HuH-7.5 (cell line): ENCODE data around the gene CARS1.

ENCODE experiments used
- DNase-seq: peaks from one replicate; pipeline ENCODE4 v3.0.0; 2011; ENCODE audit warnings: low spot score

Gene CARS1

DNA sequence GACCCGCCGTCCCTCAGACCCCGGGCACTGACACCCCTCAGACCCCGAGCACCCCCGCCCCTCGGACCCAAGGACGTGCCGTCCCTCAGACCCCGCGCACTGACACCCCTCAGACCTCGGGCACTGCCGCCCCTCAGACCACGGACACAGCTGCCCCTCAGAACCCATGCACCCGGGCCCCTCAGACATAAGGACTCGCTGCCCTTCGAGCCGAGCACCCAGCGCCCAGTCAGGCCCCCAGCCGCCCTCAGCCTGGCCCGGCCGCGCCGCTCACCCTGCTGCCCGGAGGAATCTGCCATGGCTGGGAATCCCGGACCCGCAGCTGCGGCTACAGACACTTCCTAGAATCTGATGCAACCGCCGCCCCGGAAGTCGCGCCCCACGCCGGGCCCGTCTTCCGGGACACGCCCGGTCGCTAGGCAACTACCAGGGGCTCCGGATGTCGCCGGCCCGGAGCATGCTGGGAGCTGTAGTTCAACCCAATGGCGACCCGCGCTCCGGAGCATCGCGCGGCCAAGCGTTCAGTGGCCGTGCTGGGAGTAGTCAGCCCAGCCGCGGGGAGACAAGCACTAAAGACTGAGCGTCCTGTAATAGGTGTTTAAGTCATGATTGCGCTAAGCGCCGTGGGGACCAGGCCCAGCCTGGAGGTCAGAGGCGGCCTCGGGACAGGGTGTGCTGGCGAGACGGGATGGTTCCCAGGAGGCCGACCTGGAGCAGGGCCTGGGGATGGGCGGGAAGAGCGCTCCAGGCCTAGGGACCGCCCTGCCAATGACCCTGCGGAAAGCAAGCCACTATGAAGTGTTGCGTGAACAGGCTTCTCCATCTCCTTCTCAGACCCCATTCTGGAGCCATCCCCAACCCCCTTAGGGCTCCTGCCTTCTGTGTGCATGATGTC lies at the start of gene CARS1:
CARS1 (minus strand) TSS at position 355 of the 895 bp plus-strand sequence; CDS start at position 299, 56 bp downstream.
- peak; percentile 87 for DNase-seq

DNA sequence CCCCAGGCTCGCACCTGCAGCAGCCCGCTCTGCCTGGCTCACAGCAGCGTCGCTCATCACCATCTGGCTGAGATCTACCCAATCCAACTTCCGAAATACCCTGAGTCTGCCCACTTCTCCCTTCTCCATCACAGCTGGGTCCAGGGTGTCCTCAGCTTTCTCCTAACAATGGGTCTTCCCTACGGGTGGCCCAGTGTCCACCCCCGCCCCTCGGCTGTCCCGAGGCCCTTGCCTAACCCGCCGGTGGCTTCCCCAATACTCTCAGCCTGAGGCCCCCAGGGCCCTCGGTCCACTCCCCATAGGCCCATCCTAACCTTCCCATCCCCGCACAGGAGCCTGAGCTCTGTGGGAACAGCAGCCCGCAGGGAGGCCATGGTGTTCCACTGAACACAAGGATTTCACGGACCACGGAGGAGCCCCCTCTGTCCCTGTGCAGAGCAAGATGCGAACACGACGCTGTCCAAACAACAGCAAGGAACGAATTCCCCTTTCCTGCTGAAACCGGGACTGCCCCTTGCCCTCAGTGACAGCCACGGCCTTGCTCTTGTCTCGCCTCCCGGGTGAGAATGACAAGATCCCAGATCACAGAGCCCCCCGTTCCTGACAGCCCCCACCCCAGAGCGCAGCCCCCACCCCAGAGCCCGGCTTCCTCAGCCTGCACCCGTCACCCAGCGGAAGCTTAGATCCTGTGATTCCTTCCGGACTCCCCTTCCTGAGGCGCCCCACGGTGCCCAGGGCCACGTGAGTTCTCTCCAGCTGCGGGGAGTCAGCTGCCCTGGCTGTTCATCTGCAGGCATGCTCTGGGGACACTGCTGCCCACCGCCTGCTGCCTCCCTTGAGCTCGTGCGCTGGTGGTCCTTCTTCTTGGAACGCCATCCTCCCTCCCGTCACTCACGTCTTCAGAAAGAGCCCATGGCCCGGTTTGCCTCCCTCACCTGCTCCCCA lies 48.8 kb upstream of the CARS1 start:
- DNase-seq = no peak

DNA sequence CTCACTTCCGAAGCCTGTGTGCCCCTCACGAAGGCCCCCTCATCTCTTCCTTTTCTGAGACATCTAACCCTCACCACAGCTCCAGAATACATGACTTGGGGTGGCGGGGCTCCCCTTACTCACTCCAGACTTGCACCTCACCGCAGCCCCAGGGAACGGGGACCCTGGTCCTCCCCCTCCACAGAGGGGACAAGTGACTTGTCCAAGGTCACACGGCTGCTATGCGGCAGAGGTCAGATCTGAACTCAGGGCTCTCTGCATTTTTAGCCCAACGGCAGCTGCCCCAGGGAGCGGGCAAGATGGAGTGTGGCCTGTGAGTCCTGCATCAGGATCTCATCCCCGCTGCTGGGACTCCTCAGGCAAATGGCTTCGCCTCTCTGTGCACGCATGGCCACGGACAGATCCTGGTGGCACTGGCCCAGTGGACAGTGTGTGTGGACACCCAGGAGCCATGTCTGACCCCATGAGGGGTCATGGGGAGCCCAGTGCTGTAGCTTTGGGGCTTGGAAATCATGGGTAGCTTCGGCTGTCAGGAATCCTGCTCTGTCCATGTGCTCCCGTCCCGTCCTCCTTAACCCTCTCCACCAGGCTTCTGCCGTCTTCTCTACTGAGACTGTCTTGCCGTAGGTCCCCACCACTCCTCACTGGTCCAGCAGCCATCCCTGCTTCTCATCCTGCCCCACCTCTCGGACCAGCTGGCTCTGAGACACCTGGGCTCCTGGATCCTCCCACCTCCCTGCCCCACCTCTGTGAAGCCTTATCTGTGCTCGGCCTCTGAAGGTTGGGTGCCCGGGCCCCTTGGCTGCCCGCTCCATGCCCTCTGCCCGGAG lies 48.0 kb upstream of the CARS1 start:
- DNase-seq = no peak

DNA sequence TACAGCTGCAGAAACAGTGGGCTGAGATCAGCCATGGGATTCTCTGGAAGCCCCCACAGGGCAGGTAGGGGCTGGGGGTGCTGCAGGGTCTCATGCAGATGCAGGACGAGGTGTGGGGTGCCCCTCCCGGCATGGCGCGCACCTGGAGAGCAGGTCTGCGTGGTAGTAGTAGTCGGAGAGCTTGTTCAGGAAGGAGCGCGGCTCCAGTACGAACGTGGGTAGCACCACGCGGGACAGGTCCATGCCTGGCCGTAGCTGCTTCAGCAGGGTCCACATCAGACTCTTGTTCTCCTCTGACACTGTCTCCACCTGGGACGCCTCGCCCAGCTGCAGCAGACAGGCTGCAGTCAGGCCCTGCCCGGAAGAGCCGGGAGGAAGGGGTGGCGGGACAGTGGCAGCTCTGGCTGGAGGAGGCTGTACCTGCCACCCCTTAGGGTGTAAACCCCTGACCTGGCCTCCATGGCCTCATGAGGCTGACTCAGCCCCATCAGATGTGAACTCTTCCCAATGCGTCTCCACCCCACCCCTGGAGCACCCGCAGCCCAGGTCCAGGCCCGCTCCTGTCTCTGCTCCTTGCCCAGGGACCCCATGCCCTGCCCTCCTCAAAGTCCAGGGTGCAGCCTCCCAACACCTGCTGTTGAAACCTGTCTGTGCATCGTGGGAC lies 47.0 kb upstream of the CARS1 start:
- DNase-seq = no peak

DNA sequence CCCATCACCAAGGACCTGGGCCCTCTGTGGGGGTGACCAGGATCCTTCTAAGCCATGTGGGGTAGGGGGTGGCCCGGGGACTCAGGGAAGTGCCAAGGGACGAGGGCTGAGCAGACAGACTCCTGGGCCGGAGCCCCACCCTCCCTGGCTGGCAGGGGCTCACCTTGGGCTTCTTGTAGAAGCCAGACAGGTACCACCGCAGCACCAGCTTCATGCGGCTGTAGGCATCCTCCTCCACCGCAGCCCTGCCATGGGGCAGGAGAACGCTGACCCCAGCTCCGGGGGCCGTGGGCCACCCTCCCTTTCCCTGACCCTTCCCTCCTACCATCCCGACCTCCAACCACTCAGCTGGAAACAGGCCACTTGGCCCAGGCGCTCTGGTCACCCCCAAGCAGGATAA lies 45.9 kb upstream of the CARS1 start:
- DNase-seq = no peak

DNA sequence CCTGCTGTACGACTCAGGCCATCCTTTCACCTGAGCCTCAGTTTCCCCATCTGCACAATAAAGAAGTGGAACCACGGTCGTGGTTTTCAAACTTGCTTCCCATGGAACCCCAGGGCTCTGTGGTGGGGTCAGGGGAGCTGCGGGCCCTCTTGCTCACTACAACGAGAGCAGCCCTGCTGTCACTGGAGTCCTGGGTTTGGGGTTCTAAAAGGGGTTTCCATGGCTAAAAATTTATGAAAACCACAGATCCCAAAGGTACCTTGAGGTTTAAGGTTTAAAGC lies 45.4 kb upstream of the CARS1 start:
- no peak for DNase-seq

DNA sequence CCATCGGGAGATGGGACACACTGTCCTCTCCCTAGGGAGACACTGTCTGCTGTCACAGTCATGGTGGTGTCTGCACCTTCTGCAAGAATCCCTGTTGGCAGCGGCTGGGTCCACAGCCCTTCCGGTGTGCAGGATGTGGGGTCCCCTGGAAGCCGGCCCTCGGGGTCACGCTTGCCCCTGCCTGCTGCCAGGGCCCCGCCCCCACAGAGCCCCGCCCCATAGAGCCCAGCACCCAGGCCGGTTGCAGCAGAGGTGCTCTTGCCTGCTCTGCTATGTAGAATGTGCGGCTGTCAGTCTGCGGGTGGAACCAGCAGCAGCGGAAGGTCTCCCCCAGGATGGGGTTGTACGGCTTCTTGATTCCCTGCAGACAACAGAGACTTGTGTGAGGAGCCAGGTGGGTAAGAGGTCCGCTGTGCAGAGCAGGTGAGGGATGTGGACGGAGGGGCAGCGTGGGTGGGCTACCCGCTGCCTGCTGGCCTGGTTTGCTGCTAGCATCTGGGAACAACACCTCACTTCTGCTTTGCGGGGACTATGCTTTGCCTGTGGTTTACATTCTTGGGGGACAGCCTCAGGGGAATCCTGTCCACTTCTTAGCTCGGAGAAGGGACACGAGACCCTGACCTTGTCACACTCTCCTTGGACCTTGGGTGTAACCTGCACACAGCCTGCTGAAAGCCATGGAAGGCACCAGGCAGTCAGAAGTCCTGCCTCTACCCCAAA lies 44.9 kb upstream of the CARS1 start:
- no peak for DNase-seq

DNA sequence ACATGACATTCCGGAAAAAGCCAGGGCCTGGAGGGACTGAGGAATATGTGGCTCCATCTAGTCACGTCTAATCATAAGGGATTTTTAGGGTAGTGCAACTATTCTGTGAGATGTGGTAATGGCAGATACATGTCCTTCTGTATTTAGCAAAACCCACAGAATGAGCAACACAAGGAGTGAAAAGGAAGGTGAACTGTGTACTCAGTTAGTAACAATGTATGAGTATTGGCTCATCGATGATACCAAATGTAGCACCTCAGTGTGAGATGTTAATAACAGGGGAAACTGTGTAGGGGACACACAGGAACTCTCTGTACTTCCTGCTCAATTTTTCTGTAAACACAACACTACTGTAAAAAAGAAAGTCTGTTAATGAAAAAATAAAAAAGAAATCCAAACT lies 42.0 kb upstream of the CARS1 start:
- DNase-seq = no peak

DNA sequence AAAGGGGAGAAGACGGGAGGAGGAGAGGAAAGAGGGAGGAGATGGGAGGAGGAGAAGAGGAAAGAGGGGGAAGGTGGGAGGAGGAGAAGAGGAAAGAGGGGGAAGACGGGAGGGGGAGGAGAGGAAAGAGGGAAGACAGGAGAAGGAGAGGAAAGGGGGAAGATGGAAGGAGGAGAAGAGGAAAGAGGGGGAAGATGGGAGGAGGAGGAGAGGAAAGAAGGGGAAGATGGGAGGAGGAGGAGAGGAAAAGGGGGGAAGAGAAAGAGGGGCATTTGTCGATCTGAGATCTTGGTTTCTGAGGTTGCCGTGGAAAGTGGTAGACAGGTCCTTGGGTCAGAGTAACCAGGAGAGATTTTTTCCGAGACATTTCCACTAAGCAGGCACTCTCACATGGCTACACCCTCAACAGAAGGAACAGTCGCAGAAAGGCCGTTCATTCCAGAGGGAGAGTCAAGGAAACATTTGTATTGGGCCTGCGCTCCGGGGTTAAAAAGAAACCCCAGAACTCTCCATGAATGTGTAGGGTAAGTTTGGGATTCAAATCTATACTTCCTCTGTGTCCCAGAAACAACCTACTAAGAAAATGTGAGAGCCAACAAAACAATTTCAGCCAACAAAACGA lies 39.8 kb upstream of the CARS1 start:
- no peak for DNase-seq

DNA sequence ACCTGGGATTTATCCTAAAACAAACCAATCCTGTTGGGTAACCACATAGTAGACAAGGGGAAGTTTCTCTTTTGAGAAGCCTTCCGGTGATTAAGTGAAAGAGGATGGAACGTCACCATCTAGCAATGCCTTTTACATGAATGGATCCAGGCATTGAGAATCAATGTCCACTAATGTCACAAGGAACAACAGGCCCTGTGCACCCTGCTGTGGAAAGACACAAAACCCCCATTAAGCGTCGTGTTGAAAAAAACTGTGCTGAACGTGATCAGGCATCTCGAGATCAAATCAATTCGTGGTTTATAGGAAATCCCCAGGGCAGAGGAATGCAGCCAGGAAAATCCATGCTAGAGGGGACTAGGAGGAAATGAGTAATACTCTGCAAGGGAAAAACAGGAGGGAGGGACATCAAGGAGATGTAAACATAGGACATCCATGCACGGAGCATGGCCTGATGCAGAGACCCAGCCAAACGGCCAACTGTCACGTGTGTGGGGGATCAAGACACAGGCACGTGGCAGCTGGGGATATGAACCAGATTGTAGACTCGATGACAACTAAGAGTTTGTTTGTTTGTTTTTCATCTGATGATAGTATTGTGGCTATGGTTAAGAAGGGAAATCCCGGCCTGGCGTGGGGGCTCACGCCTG lies 38.6 kb upstream of the CARS1 start:
- no peak for DNase-seq

DNA sequence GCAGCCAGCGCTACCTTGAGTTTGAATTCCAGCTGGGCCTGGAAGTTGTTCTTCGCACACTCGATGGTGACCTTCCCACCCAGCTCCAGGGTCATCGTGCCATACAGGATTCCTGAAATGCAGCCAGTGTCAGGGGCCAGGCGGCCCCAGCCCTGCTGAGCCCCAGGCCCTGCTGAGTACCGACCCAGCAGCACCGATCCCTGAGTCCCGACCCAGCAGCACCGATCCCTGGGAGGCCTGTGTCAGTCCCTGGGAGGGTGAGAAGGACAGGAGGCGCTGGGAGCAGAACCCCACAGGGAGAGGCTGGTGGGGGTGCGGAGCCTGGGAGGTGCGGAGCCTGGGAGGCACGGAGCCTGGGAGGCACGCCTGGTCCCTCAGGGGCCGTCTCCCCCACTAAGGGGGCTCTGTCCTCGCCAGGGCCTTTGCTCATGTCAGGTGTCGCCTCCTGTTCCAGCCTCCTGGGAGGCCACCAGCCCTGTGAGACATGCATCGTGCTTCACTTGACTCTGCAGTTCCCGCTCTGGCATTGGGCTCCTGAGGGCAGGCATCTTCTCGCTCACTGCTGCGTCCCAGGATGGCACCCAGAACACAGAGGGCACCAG lies 37.1 kb upstream of the CARS1 start:
- DNase-seq = no peak

DNA sequence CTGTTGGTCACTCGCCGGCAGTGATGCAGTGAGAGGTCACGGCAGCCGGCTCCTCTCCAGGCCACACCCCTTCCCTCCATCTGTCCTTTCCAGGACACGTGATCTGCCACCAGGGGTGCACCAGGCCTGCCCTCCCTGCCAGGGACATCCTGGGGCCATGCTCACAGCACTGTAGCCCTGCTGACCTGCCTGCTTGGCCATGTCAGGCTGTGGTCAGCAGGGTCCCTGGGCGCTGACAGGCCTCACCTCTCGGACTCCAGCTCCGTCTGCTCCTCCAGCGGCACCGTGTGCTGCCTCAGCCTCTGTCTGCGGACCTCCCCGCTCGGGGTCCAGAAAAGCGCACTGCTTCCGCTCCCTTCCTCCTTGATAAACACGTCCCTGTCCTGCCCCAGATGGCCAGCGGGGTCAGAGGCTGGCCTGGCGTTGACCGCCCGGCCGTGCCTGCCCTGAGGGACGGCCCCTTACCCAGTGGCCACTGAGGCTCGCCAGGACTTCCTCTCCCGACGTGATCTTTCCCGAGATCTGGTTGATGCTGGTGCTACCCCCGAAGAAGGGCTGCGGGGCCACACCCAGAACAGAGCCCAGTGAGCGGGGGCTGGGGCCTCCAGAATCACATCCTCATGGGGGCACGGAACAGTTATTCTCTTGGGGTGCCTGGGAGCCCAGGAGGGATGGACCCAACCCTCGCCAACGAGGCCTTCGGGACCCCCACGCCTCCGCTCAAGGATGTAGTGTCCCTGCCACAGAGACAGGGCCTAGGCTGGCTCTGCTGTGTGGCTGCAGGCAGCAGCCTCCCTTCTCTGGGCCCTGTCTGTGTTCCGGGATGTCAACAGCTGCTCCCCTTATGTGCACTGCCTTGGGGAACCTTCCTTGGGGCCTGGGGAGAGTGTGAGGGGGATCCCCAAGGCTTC lies 36.3 kb upstream of the CARS1 start:
- no peak for DNase-seq

DNA sequence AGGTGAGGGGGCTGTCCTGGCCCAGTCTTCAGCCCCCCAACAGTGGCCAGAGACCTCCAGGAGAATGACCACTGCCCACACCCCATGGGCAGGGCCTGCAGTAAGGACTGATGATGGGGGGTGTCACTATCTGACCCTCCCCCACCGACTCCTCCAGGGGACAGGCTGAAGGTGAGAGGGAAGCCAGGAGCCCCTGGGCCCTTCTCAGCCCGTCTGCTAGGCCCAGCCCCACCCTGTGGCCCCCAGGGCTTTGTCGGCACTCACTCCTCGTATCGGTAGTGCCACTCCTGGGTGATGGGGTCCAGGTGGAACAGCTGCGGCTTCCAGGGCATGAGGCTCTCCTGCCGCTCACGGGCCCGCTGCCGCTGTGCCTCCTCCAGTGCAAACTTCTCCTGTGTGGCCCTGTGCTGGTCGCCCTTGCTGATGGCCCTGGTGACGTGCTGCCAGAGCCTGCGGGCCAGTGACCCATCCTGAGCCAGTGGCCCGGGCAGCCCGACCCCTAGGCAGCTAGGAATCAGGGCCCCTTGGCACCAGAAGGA lies 35.4 kb upstream of the CARS1 start:
- DNase-seq = no peak

DNA sequence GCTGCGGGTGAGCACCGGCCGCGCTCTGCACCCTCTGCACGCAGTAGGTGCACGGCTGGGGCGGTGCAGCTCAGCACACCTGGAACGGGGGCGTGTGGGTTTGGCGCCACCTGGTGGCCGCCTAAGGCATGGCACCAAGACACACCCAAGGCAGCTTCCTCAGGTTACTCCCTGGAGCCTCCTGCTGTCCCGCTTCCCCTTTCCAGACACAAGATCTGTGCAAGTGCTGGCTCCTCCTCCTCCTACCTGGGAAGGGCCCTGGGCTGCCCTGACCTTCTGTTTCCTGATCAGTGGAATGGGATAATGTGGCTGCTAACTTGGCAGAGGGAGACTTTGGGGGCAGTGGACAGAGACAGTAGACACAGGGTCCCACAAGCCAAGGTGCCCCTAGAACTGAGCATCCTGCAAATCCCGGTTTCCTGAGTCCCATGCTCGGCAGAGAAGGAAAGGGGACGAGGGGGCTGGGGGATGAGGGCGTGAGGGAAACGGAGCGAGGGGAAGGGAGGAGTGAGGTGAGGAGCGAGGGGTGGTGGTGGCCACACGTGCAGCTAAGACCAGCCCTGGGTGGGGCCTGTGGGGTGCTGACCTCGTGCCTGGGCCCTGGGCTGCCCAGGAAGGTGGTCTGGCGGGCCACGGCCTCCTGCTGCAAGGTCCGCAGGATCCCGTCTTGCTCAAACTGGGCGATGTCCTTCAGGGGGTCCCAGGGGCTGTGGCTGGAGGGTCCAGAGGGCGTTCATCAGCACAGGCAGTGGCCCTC lies 34.8 kb upstream of the CARS1 start:
- DNase-seq = peak; percentile 84

DNA sequence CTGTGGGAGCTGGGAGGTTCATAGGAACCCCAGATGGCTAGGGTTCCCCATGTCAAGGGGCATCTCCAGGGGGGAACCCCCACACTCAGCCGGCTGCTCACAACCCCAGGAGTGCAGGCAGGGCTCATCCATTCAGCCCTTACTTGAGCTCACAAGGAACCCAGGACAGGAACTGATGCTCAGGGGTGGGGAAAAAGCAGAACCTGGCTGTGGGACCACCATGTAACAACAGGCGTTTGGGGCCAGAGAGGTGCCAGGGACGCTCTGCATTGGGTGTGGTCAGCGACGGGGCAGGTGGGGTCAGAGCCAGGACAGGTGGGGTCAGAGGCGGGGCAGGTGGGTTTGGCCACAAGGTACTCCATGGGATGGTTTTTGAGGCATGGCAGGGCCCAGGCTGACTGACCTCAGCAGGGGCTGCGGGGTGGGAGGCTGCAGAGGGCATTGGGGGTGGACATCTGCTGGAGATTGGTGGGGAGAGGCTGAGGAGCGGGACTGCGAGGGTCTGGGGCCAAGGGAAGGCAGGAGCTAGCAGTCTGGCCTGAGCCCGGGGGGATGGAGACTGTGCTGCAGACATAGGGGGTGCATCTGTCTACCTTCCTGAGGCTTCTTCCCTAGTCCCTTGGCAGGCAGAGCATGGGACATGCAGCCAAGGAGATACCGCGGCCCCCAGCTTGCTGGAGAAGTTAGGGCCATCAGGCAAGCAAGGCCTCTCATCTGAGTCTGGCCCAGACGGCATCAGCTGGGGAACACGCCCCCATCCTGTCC lies 34.0 kb upstream of the CARS1 start:
- no peak for DNase-seq

DNA sequence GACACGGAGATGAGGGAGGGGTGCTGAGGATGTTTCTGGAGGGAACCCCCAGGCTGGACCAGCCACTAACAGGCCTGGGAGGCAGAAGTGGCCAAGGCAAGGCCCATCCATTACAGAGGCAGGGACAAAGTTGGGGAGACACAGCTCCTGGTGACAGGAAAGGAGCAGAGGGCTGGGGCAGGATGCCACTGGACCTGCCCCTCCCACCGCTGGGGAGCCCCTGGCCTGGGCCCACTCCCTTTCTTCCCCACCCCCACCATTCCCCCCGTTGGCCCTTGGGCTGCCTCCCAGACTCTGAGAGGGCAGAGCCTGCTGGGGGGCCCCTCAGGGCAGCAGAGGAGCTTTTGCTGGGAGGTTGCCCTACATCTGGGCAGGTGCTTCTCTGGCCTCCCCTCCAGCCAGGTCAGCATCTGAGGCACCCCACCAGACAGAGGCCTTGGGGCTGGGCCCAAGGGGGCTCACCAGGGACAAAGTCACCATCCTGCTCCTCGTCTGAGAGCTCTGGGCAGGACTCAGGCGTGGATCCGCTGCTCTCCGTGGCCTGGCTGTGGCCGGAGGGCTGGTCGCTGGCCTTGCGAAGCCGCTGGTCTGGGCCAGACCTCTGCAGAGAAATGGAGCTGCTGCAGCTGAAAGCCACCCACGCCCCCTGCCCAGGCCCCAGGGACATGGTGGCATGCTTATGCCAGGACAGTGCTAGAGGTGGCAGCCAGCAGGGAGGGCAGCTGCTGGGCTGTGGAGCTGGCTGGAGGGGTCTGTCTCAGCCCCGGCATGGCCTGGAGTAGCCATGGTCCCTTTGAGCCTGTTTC lies 33.1 kb upstream of the CARS1 start:
- no peak for DNase-seq
